ENCODE results near the gene PPP1CB.

Gene PPP1CB

GRCh38 chr2:28767337-28767736 lies 15.7 kb downstream of the PPP1CB start:
- no peaks in the 10 kb centered on the region for H3K27me3 ChIP-seq (replicated peaks; ENCODE audit: control insufficient read depth, insufficient read depth, low read length)
- no peak overlapping the region for H3K4me3 ChIP-seq (replicated peaks; ENCODE audit: low read depth, low read length)
- DNase-seq (ENCODE audit: extremely low read depth, insufficient read length): no peak
- H3K36me3 ChIP-seq (ENCODE audit: control insufficient read depth, insufficient read depth, low read length): no peaks in the 10 kb centered on the region; the same call in 1 of the 2 replicates
- no peak for TF ChIP-seq CTCF (IDR thresholded peaks at IDR 0.05; ENCODE audit: insufficient read depth, low read length, poor library complexity, severe bottlenecking)

- no peak for TF ChIP-seq CTCF (IDR thresholded peaks at IDR 0.05; ENCODE audit: insufficient read depth, low read length, poor library complexity, severe bottlenecking)
- no peak for DNase-seq (ENCODE audit: extremely low read depth, insufficient read length)
- no peak overlapping the region for H3K4me3 ChIP-seq (replicated peaks; ENCODE audit: low read depth, low read length)
- H3K27me3 ChIP-seq (replicated peaks; ENCODE audit: control insufficient read depth, insufficient read depth, low read length): no peaks in the 10 kb centered on the region
- H3K36me3 ChIP-seq (ENCODE audit: control insufficient read depth, insufficient read depth, low read length): no peaks in the 10 kb centered on the region; the same call in 1 of the 2 replicates
Observed at GRCh38 chr2:28768422-28768821, 16.8 kb downstream of the PPP1CB start.

- DNase-seq (ENCODE audit: extremely low read depth, insufficient read length): no peak
- Histone ChIP-seq H3K4me3 (replicated peaks; ENCODE audit: low read depth, low read length) (no peak overlapping the region), H3K27me3 (replicated peaks; ENCODE audit: control insufficient read depth, insufficient read depth, low read length) (no peaks in the 10 kb centered on the region), H3K36me3 (ENCODE audit: control insufficient read depth, insufficient read depth, low read length) (no peaks in the 10 kb centered on the region; the same call in 1 of the 2 replicates)
- TF ChIP-seq CTCF (IDR thresholded peaks at IDR 0.05; ENCODE audit: insufficient read depth, low read length, poor library complexity, severe bottlenecking): no peak
Observed at GRCh38 chr2:28768952-28769351, 17.3 kb downstream of the PPP1CB start.

GRCh38 chr2:28772351-28772750 lies 20.7 kb downstream of the PPP1CB start:
- H3K36me3 ChIP-seq (ENCODE audit: control insufficient read depth, insufficient read depth, low read length): no peaks in the 10 kb centered on the region; the same call in 1 of the 2 replicates
- H3K27me3 ChIP-seq (replicated peaks; ENCODE audit: control insufficient read depth, insufficient read depth, low read length): no peaks in the 10 kb centered on the region
- no peak for DNase-seq (ENCODE audit: extremely low read depth, insufficient read length)
- H3K4me3 ChIP-seq (replicated peaks; ENCODE audit: low read depth, low read length): no peak overlapping the region
- no peak for TF ChIP-seq CTCF (IDR thresholded peaks at IDR 0.05; ENCODE audit: insufficient read depth, low read length, poor library complexity, severe bottlenecking)

GRCh38 chr2:28776471-28776870 lies 24.8 kb downstream of the PPP1CB start:
- peaks cover 5% of the 10 kb centered on the region for H3K36me3 ChIP-seq (ENCODE audit: control insufficient read depth, insufficient read depth, low read length)
- no peaks in the 10 kb centered on the region for H3K27me3 ChIP-seq (replicated peaks; ENCODE audit: control insufficient read depth, insufficient read depth, low read length)
- DNase-seq (ENCODE audit: extremely low read depth, insufficient read length): no peak
- TF ChIP-seq CTCF (IDR thresholded peaks at IDR 0.05; ENCODE audit: insufficient read depth, low read length, poor library complexity, severe bottlenecking): no peak
- no peak overlapping the region for H3K4me3 ChIP-seq (replicated peaks; ENCODE audit: low read depth, low read length)

- DNase-seq (ENCODE audit: extremely low read depth, insufficient read length): no peak
Observed at GRCh38 chr2:28778392-28778791, 26.8 kb downstream of the PPP1CB start.

More at GRCh38 chr2:28778392-28778791, 26.8 kb downstream of the PPP1CB start:
- Histone ChIP-seq H3K36me3 (ENCODE audit: control insufficient read depth, insufficient read depth, low read length) (peaks cover 5% of the 10 kb centered on the region), H3K4me3 (replicated peaks; ENCODE audit: low read depth, low read length) (no peak overlapping the region), H3K27me3 (replicated peaks; ENCODE audit: control insufficient read depth, insufficient read depth, low read length) (no peaks in the 10 kb centered on the region)
- TF ChIP-seq CTCF (IDR thresholded peaks at IDR 0.05; ENCODE audit: insufficient read depth, low read length, poor library complexity, severe bottlenecking): no peak
